Type B pancreatic cell (in vitro differentiated cells): Measurements from ENCODE around the gene CCND1. TPM values are rescaled to one million over a fixed set of nuclear protein-coding genes. Genes with fewer than 3 reads are reported as not detected.

Experiments
- DNase-seq: peaks from one replicate; pipeline ENCODE4 v3.0.0; 2021; ENCODE audit warnings: mixed read lengths; ENCODE audit not compliant: unreplicated experiment; ENCODE audit errors: extremely low spot score
- H3K27ac Mint-ChIP-seq: 2 replicates; pipeline ENCODE4 v1.8.0; 2021; ENCODE audit warnings: mild to moderate bottlenecking, mixed read lengths
- H3K27me3 Mint-ChIP-seq: 2 replicates; pipeline ENCODE4 v1.8.0; 2021; ENCODE audit warnings: mixed read lengths
- H3K36me3 Mint-ChIP-seq: 2 replicates; pipeline ENCODE4 v1.8.0; 2021; ENCODE audit warnings: mixed read lengths
- H3K4me1 Mint-ChIP-seq: one replicate; pipeline ENCODE4 v1.8.0; 2021; ENCODE audit warnings: mixed read lengths; ENCODE audit not compliant: unreplicated experiment
- H3K4me3 Mint-ChIP-seq: 2 replicates; pipeline ENCODE4 v1.8.0; 2021; ENCODE audit warnings: mild to moderate bottlenecking, mixed read lengths
- H3K9me3 Mint-ChIP-seq: 2 replicates; pipeline ENCODE4 v1.8.0; 2021; ENCODE audit warnings: mixed read lengths
- CTCF ChIP-seq: fragments of 200-600 bp; sonication (generic); conservative IDR thresholded peaks from 2 replicates; pipeline ENCODE4 v1.5.0; 2021; ENCODE audit warnings: antibody characterized with exemption, mild to moderate bottlenecking
- total RNA-seq: library from RNA; stranded (reverse); gene quantifications from 2 replicates; pipeline ENCODE4 v1.2.1, GENCODE V29; 2021; ENCODE audit warnings: low replicate concordance

CCND1 gene
- total RNA-seq, 1 donor from 2014 or later = 299 TPM

- Mint-ChIP-seq H3K36me3 (no peaks in the 10 kb centered on the region), H3K27me3 (peaks cover 14% of the 10 kb centered on the region), H3K4me1 (peaks cover 18% of the 10 kb centered on the region), H3K9me3 (no peaks in the 10 kb centered on the region), H3K4me3 (no peak overlapping the region), H3K27ac (no peak overlapping the region)
- DNase-seq = no peak
- TF ChIP-seq CTCF = no peak
These were observed 56.5 kb downstream of the CCND1 start for GRCh38 chr11:69697469-69697843.

GRCh38 chr11:69697861-69698260, 56.9 kb downstream of the CCND1 start:
- H3K27ac Mint-ChIP-seq = no peak overlapping the region
- no peak for DNase-seq
- H3K36me3 Mint-ChIP-seq = no peaks in the 10 kb centered on the region
- H3K4me3 Mint-ChIP-seq = no peak overlapping the region
- peaks cover 17% of the 10 kb centered on the region for H3K27me3 Mint-ChIP-seq
- H3K9me3 Mint-ChIP-seq = no peaks in the 10 kb centered on the region
- H3K4me1 Mint-ChIP-seq = peaks cover 22% of the 10 kb centered on the region
- TF ChIP-seq CTCF = no peak

GRCh38 chr11:69698362-69698761, 57.4 kb downstream of the CCND1 start:
- H3K9me3 Mint-ChIP-seq = no peaks in the 10 kb centered on the region

GRCh38 chr11:69699213-69699612, 58.3 kb downstream of the CCND1 start:
- H3K4me1 Mint-ChIP-seq = peaks cover 22% of the 10 kb centered on the region
- DNase-seq = no peak
- H3K27ac Mint-ChIP-seq = no peak overlapping the region
- H3K9me3 Mint-ChIP-seq = no peaks in the 10 kb centered on the region
- peaks cover 22% of the 10 kb centered on the region for H3K27me3 Mint-ChIP-seq
- no peak overlapping the region for H3K4me3 Mint-ChIP-seq
- no peak for TF ChIP-seq CTCF
- no peaks in the 10 kb centered on the region for H3K36me3 Mint-ChIP-seq

More at GRCh38 chr11:69698362-69698761, 57.4 kb downstream of the CCND1 start:
- H3K27ac Mint-ChIP-seq = no peak overlapping the region
- DNase-seq = no peak
- TF ChIP-seq CTCF = no peak
- H3K36me3 Mint-ChIP-seq = no peaks in the 10 kb centered on the region
- H3K4me3 Mint-ChIP-seq = no peak overlapping the region
- peaks cover 22% of the 10 kb centered on the region for H3K27me3 Mint-ChIP-seq
- peaks cover 22% of the 10 kb centered on the region for H3K4me1 Mint-ChIP-seq

GRCh38 chr11:69700278-69701140, 59.6 kb downstream of the CCND1 start:
- Mint-ChIP-seq H3K4me1 (peaks cover 26% of the 10 kb centered on the region), H3K27ac (peak overlapping the region; percentile 53), H3K36me3 (no peaks in the 10 kb centered on the region), H3K27me3 (peaks cover 34% of the 10 kb centered on the region), H3K4me3 (peak overlapping the region; percentile 32), H3K9me3 (no peaks in the 10 kb centered on the region)
- no peak for TF ChIP-seq CTCF
- DNase-seq = no peak
